A549 treated with RU486 at 1 μM for 4 hours (cell line): ENCODE results near the gene MAGT1. TPM values are rescaled to one million over a fixed set of nuclear protein-coding genes. Genes with fewer than 3 reads are reported as not detected.

ENCODE experiments used
- total RNA-seq: library from RNA; stranded (reverse); fragments of 200-300 nt; extraction: Qiagen RNA extraction; gene quantifications from 5 replicates; pipeline ENCODE4 v1.2.3, GENCODE V29; 2022; ENCODE audit warnings: low read depth

The MAGT1 gene
- 29.9 to 49.0 TPM (median 41.3 TPM) in 5 replicates for total RNA-seq

GRCh38 chrX:77894921-77895886 is at the start of gene MAGT1:
TSS of gene MAGT1 (minus strand) at chrX:77895435. CDS start at chrX:77895410, 25 bp downstream.

GRCh38 chrX:77910108-77910840 is 15.0 kb upstream of the MAGT1 start, which contains the start of gene ATP7A:
TSS of gene ATP7A (plus strand) at chrX:77910693. CDS start at chrX:77971642, 60,949 bp downstream.

GRCh38 chrX:77899081-77899828 is 4.0 kb upstream of the MAGT1 start, which contains the start of gene COX7B:
TSS of gene COX7B (plus strand) at chrX:77899468. CDS start at chrX:77899554, 86 bp downstream.

GRCh38 chrX:77785486-77786364 is 109.5 kb downstream of the MAGT1 start, which contains the start of gene ATRX:
TSS of gene ATRX (minus strand) at chrX:77786216. CDS start at chrX:77786001, 215 bp downstream.

Other genes starting within 250 kb of the MAGT1 start
- 14.3 to 23.9 TPM (median 21.8 TPM) in 5 replicates for gene ATRX, start 109.2 kb downstream of the MAGT1 start, total RNA-seq
- 539 to 698 TPM (median 674 TPM) in 5 replicates for gene COX7B, start 4.0 kb upstream of the MAGT1 start, total RNA-seq
- gene ATP7A, start 15.3 kb upstream of the MAGT1 start, total RNA-seq, result 1.7 to 3.5 TPM (median 3.4 TPM) in 5 replicates
- gene PGAM4, start 74.2 kb upstream of the MAGT1 start, total RNA-seq, result 0.44 to 0.66 TPM (median 0.53 TPM) in 4 of 5 replicates, not detected in the other
- gene PGK1, start 208.8 kb upstream of the MAGT1 start, total RNA-seq, result 557 to 612 TPM (median 577 TPM) in 5 replicates
- gene TAF9B, start 244.2 kb upstream of the MAGT1 start, total RNA-seq, result 10.2 to 14.3 TPM (median 12.9 TPM) in 5 replicates